Measurements from ENCODE around the gene TM4SF18.

GRCh38 chr3:149305376-149305775 is 28.1 kb downstream of the TM4SF18 start:
- TF ChIP-seq CTCF (IDR thresholded peaks at IDR 0.05) (no peak), EZH2 (IDR thresholded peaks at IDR 0.05; ENCODE audit: borderline replicate concordance, insufficient read depth, low read depth, low read length, poor library complexity, severe bottlenecking) (no peak)
